Activated CD8-positive, alpha-beta memory T cell treated with anti-CD3 and anti-CD28 coated beads, Interleukin-2, amount 50 U/mL, for 1 hour (primary cell): ENCODE measurements around the gene NSD2.
"Not testable (repeated sequence)": the region's sequence is repeated elsewhere in the genome, so short reads cannot be mapped to it uniquely, and the experiment has no call there.

Experiments used
- DNase-seq: peaks from one replicate; pipeline ENCODE4 v3.0.0-alpha.2; 2020; ENCODE audit errors: extremely low read depth

NSD2 gene

GRCh38 chr4:1899149-1900086, 28.2 kb downstream of the NSD2 start:
- DNase-seq, result peak; percentile 27

GRCh38 chr4:1900087-1900433, 28.9 kb downstream of the NSD2 start:
- DNase-seq, result no peak

DNA sequence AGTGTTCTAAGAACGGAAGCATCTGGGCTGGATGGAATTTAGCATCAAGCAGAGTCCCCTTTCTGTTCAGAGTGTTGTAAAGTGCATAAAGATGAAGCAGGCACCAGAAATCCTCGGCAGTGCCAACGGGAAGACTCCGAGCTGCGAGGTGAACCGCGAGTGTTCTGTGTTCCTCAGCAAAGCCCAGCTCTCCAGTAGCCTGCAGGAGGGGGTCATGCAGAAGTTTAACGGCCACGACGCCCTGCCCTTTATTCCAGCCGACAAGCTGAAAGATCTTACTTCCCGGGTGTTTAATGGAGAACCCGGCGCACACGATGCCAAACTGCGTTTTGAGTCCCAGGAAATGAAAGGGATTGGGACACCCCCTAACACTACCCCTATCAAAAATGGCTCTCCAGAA, 29.4 kb downstream of the NSD2 start:
- no peak for DNase-seq

- DNase-seq, result no peak
These were observed 29.9 kb downstream of the NSD2 start for GRCh38 chr4:1901127-1901526.

DNA sequence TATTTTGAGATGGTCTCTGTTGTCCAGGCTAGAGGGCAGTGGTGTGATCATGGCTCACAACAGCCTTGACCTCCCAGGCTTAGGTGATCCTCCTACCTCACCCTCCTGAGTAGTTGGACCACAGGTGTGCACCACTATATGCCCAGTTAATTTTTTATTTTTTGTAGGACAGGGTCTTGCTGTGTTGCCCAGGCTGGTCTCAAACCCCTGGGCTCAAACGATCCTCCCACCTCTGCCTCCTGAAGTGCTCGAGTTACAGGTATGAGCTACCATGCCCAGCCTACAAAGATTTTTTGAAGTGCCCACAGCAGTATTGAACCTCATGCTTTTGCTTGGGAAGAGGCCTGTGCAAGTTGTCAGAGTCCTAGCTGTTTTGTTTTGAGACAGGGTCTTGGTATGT, 31.1 kb downstream of the NSD2 start:
- DNase-seq, result no peak

- DNase-seq, result no peak
These were observed 31.8 kb downstream of the NSD2 start for GRCh38 chr4:1903035-1903434.

GRCh38 chr4:1904042-1904441, 32.8 kb downstream of the NSD2 start:
- no peak for DNase-seq

DNA sequence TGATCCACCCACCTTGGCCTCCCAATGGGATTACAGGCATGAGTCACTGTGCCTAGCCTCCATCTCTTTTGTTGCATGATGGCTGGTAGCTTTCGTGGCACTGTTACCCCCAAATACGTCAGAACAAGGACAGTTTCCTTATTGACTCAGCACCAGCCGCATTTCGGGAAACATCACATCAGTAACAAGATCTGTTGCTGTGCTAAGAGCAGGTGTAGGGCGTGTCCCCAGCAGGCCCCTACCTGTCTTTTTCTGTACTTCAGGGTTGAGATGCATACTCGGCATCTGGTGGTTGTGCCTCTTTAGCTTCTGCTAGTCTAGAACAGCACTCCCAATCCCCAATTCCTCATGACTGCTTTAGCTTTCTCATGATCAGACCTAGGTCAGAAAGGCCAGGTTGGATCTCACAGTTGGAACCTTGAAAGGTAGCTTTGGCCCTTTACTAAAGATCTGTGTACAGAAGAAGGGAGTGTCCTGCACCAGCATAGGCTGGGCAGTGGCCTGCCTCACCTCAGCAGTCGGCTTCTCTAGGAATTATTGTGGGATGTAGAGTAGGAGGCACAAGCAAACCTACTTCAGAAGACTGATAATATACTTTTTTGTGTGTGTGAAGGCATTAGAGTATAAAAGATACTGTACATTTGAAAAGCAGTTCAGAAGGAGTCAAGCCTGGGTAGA, 36.8 kb downstream of the NSD2 start:
- DNase-seq, result no peak

- DNase-seq, result not testable (repeated sequence)
These were observed 38.5 kb downstream of the NSD2 start for GRCh38 chr4:1909696-1910095.

DNA sequence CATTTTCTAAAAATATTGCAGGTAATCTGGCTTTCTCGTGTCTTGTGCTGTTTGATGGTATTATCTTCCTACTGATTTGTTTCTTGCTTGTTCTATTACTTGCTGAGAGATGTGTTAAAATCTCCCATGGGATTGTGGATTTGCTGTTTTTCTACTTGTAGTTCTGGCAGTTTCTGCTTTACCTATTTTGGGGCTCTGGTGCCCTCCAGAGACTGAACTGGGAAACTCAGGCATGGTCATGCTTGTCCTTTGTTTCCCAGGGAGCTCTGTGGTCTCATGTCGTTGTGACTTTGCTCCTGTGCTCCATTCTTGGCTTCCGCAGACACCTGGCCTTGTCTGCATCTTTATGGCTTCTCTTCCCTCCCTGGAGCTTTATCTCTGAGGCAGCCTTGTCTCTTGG, 39.5 kb downstream of the NSD2 start:
- no peak for DNase-seq

DNA sequence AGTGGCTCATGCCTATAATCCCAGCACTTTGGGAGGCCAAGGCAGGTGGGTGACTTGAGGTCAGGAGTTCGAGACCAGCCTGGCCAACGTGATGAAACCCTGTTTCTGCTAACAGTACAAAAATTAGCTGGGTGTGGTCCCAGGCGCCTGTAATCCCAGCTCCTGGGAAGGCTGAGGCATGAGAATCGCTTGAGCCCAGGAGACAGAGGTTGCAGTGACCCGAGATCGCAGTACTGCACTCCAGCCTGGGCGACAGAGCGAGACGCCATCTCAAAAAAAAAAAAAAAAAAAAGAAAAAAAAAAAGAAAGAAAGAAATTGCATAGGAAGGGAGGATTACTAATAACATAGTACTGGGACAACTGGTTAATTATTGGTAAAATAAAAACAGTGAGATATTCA, 40.1 kb downstream of the NSD2 start:
- not testable (repeated sequence) for DNase-seq

GRCh38 chr4:1922821-1923220, 51.6 kb downstream of the NSD2 start:
- no peak for DNase-seq

GRCh38 chr4:1927675-1928074, 56.5 kb downstream of the NSD2 start:
- no peak for DNase-seq

- no peak for DNase-seq
These were observed 57.4 kb downstream of the NSD2 start for GRCh38 chr4:1928356-1929239.

DNA sequence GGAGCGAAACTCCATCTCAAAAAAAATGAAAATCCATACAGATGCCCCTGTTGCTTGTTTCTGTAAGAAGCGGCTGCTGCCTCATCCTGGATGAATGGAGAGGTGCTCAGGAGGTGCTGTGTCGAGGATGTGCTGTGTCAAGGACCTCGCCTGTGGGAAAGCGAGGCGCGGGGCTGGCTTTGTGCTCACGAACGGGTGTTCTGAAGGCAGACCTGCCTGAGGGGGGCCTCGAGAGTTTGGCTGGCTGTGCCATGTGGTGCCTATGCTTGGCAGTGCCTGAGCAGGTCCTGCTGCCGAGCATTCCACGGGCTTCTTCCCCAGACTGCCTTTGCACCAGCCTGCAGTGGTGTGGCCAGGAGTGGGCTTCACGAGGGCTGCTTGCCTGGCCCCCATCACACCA, 61.5 kb downstream of the NSD2 start:
- DNase-seq, result no peak

DNA sequence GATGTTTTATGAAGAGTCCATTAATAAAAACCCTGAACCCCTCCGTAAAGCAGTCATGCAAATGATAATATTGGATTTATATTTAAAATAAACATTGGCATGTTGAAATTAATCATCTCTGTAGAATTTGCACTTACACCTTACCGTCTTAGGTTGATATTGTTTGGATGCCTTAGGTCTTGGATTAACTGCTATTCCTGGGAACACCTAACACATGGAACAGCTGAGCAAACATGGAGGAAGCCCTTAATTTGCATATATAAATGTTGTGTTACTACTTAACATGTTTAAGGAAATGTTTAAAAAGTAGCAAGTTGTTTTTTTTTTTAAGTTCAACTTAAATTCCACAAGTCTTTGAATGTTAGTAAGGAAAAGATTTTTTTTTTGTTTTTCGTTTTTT, 62.5 kb downstream of the NSD2 start:
- DNase-seq, result no peak

DNA sequence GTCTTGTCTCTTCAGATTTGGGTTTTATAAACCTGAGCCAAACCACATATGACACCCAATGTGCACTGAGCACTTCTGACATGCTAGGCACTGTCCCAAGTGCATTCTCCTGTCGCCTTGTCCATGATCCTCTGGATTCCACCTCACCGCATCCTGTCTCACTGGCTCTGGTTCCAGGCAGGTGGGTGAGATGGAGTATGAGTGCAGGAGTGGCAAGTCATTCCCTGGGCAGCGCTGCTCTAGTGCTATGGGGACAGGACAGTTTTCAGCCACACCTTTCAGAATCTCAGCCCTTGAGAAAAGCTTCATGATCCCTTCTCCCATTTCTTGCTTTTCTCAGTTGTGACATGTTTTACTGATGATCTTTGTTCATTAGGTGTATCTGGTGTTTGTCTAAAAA, 66.4 kb downstream of the NSD2 start:
- DNase-seq, result no peak

DNA sequence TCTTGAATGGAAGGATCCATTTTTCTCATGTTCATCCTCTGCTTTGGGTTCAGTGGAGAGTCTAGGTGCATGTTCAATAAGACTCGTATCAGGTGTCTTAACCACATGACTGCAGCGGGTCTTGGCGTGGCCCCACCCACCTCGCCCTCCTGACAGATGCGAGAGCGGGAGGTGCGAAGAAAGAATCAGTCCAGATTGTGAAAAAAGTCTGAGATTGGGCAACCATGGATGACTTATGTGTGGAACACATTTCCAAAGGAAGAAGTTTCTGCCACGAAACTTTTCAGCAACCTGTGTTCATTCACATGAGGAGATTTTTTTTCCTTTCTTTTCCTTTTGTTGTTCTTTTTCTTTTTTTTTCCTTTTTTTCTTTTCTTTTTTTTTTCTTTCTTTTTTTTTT, 66.8 kb downstream of the NSD2 start:
- no peak for DNase-seq

DNA sequence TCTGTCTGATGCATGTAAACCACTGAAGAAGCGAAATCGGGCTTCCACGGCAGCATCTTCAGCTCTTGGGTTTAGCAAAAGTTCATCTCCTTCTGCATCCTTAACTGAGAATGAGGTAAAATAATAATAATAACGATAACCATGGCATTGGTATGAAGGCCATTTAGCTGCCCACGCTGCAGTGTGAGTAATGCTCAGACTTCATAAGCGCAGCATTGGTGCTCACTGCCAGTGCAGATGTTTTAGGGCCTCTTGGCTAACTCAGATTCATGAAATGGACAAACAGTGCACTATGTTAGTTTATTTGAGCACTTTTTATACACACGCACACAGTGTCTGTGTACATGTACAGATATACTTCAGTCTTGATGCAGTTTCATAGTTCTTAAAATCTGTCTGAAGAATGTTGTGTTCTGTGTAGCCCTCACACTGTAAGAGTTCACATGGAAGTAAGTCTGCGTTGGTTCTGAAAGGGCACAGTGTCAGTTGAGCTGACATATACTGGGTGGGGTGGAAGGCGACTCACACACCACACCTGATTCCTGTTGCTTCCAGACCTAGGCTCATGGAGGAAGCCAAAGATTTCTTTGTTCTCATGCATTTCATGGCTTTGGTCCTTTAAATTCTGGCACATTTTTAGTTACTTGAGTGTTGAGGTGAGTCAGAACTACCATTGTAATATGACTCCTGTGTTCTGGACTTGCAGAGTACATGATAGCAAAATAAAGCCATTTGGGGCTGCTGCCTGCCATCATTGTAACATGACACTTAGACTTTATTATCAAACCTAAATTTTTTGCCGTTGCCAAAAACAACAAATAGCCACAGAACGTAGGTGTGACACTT, 68.7 kb downstream of the NSD2 start:
- DNase-seq, result no peak

- no peak for DNase-seq
These were observed 69.4 kb downstream of the NSD2 start for GRCh38 chr4:1940566-1940965.

DNA sequence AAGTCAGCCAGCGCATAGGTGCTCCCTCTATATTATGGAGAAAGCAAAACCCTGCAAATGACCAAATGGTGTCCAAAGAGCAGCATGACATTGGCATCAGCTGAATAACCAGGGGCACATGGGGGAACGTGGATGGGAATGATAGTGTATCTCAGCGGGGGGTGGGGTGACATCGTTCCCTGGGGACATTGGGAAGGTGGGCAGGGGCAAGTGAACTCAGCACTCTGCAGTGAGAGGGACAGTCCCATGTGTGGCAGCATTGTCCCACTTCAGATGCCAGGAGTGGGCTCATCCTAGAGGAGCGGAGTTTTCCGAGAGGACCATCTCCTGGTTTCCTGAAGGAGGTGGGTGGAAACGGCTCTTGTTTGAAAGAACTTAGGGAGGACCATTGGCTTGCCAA, 72.7 kb downstream of the NSD2 start:
- no peak for DNase-seq
